Fibroblast of pulmonary artery (primary cell): ENCODE measurements around the gene CALML5.

Experiments
- DNase-seq: peaks from one replicate; pipeline ENCODE4 v3.0.0-alpha.2; 2010; ENCODE audit warnings: low read depth
- H3K4me3 ChIP-seq: replicated peaks from 2 replicates; pipeline ENCODE4 v1.5.1; 2011; ENCODE audit warnings: low read depth, mild to moderate bottlenecking, control low read depth, low read length, moderate library complexity
- CTCF ChIP-seq: IDR thresholded peaks from 2 replicates; pipeline ENCODE4 v1.5.1; 2011; ENCODE audit warnings: mild to moderate bottlenecking, control low read depth, low read length, inconsistent platforms; ENCODE audit errors: missing control alignments

CALML5 gene

GRCh38 chr10:5528989-5529701, 29.8 kb upstream of the CALML5 start:
- no peak overlapping the region for H3K4me3 ChIP-seq
- no peak for TF ChIP-seq CTCF
- no peak for DNase-seq

- no peak for DNase-seq
- TF ChIP-seq CTCF, result no peak
- no peak overlapping the region for H3K4me3 ChIP-seq
Observed at GRCh38 chr10:5527332-5528200, 28.2 kb upstream of the CALML5 start.

GRCh38 chr10:5526691-5527331, 27.4 kb upstream of the CALML5 start:
- DNase-seq, result no peak
- H3K4me3 ChIP-seq, result no peak overlapping the region
- TF ChIP-seq CTCF, result no peak

GRCh38 chr10:5525561-5526341, 26.4 kb upstream of the CALML5 start:
- no peak for DNase-seq
- H3K4me3 ChIP-seq, result no peak overlapping the region

GRCh38 chr10:5524641-5525560, 25.5 kb upstream of the CALML5 start, which contains the start of gene CALML3:
Gene CALML3 (plus strand): TSS chr10:5524961. CDS start chr10:5525086, 125 bp downstream.
- TF ChIP-seq CTCF, result no peak
- no peak for DNase-seq
- H3K4me3 ChIP-seq, result no peak within 1 kb of the TSS

More at GRCh38 chr10:5525561-5526341, 26.4 kb upstream of the CALML5 start:
- no peak for TF ChIP-seq CTCF
